CD4-positive, alpha-beta T cell treated with Interleukin-12 subunit alpha and Interleukin-12 subunit beta, for 1 hour (primary cell): ENCODE data around the gene MKI67.

ENCODE experiments used
- DNase-seq: peaks from one replicate; pipeline ENCODE4 v3.0.0-alpha.2; 2020

The MKI67 gene

DNA sequence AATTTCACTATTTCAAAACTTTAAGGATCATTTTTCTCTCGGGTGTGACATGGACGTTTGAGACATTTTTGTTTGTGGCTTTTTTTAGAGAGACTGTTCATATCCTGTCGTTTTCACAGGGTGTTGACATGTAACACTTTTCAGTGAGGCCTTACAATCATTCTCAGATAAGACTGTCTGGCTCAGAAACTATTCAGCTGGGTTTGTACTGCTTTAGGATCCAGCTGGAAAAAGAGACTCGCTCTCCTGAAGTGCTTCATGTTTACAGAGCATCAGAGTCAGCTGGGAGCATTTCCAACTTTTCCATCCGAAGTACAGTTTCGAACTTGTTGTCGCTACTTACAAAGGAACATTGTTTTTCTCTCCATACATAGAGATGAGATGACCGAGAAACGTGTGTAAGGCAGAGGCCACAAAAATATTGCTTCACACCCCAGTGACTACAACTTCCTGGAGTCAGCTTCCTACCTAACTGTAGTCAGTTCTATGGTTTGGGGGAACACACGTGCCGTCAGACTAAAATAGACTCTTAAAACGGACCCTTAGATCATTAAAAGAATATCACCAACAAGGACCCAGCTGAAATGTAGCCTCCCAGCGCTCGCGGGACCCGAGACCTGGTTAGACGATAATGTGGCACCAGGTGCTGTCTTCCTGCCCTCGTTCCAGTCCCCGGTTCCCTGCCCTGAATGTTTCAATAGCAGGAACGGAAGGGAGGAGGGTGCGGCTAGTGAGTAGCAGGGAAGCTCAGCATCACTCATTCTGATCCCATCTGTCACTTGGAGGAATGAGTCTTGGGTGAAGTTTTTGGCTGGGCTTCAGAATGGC is 78.0 kb downstream of the MKI67 start:
- DNase-seq: peak; percentile 57

DNA sequence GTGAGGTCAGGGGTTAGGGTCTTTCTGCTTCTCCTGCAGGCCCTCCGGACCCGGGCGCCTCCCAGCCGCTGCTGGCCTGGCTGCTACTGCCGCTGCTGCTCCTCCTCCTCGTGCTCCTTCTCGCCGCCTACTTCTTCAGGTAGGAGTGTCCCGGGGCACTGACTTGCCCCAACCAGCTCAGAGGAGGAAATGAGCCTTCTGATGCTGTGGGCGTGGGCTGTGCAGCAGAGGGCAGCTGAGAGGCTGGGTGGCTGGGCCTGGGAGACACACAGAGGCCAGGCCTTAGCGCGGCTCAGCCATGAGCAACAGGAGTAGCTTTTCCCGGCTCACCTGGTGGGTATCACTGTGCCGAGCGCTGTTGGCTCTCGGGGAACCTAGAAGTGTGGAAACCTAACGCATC is 78.9 kb downstream of the MKI67 start:
- peak; percentile 87 for DNase-seq

DNA sequence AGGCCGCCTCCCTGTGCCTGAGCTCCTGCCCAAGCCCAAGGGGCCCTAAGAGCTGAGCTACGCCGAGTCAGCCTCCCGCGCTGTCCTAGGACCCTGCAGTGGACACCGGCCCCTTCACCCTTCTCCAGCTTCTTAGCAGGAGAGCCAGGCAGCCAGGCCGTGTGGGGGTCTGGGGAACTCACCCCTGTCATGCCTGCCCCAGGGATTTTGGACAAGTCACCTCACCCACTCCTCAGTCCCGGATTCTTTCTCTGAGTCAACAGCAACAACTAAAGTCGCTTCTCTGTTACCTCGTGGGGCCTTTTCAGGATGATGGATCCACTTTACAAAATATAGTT is 79.3 kb downstream of the MKI67 start:
- no peak for DNase-seq
